Osteoblast (primary cell): ENCODE data around the gene ENAH. TPM values are rescaled to one million over a fixed set of nuclear protein-coding genes. Genes with fewer than 3 reads are reported as not detected.

ENCODE experiments used
- DNase-seq: peaks from one replicate; pipeline ENCODE4 v3.0.0; 2011; ENCODE audit warnings: low spot score, mixed read lengths; ENCODE audit not compliant: insufficient read length; ENCODE audit errors: missing footprints
- H2AFZ ChIP-seq: 2 replicates; pipeline ENCODE4 v1.6.0; 2011; ENCODE audit warnings: mild to moderate bottlenecking, low read length
- H3K27ac ChIP-seq: 2 replicates; pipeline ENCODE4 v1.5.1; 2011; ENCODE audit warnings: mild to moderate bottlenecking, low read depth, low read length, moderate library complexity
- H3K27me3 ChIP-seq: 2 replicates; pipeline ENCODE4 v1.6.0; 2012; ENCODE audit warnings: mild to moderate bottlenecking, control low read depth, inconsistent platforms, low read length, moderate library complexity; ENCODE audit not compliant: insufficient read depth
- H3K36me3 ChIP-seq: 2 replicates; pipeline ENCODE4 v1.5.1; 2011; ENCODE audit warnings: mild to moderate bottlenecking, low read length, control low read depth, moderate library complexity; ENCODE audit not compliant: insufficient read depth
- H3K4me1 ChIP-seq: 2 replicates; pipeline ENCODE4 v1.5.1; 2011; ENCODE audit warnings: mild to moderate bottlenecking, low read length, control low read depth, moderate library complexity; ENCODE audit not compliant: insufficient read depth
- H3K4me2 ChIP-seq: 2 replicates; pipeline ENCODE4 v1.6.0; 2011; ENCODE audit warnings: mild to moderate bottlenecking, low read length; ENCODE audit not compliant: insufficient read depth
- H3K4me3 ChIP-seq: fragments of 200-600 bp; sonication (generic); 3 replicates; pipeline ENCODE4 v1.5.1; 2012; ENCODE audit warnings: mild to moderate bottlenecking, low read length, inconsistent platforms; ENCODE audit not compliant: insufficient read depth
- H3K79me2 ChIP-seq: 2 replicates; pipeline ENCODE4 v1.6.0; 2012; ENCODE audit warnings: mild to moderate bottlenecking, low read length, control low read depth, inconsistent platforms; ENCODE audit not compliant: insufficient read depth
- H3K9me3 ChIP-seq: 2 replicates; pipeline ENCODE4 v1.5.1; 2011; ENCODE audit warnings: low read depth, low read length, control low read depth
- H4K20me1 ChIP-seq: 2 replicates; pipeline ENCODE4 v1.6.0; 2012; ENCODE audit warnings: mild to moderate bottlenecking, low read length, control low read depth; ENCODE audit not compliant: insufficient read depth
- total RNA-seq: library from RNA; depleted of rRNA; stranded (reverse); fragments of >200 nt; gene quantifications from 2 replicates; pipeline ENCODE4 v1.2.3, GENCODE V29; 2012
- TF ChIP-seq, protein P1 (sequence below): IDR thresholded peaks from 2 replicates; pipeline ENCODE4 v1.5.1; 2011; ENCODE audit warnings: mild to moderate bottlenecking, low read depth, low read length, moderate library complexity; ENCODE audit errors: extremely low read depth

Gene ENAH
- total RNA-seq, 1 donor: 453 TPM

DNA sequence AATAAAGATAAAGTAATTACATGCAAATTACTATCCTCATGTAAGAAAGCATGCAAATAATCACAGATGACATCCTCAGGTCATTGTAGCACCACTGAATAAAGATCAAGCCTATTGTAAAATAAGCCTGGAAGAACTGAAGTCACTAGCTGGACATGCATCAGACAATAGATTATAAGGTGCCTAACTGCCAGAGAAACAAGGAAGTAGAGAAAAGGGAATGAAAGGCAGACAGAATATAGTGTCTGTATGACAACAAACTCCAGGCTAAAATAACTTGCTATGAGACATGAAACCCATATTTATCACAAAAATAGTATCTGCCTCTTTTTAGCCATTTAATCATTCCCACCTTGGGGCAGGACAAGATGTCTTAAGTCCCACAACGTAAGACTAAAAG is 108.7 kb downstream of the ENAH start:
- H3K9me3 ChIP-seq: no peaks in the 10 kb centered on the region
- no peak overlapping the region for H3K4me3 ChIP-seq
- H3K4me2 ChIP-seq: no peak overlapping the region
- H4K20me1 ChIP-seq: peaks cover 62% of the 10 kb centered on the region
- H3K79me2 ChIP-seq: peaks cover 94% of the 10 kb centered on the region
- no peak for DNase-seq
- no peak overlapping the region for H2AFZ ChIP-seq
- H3K27me3 ChIP-seq: no peaks in the 10 kb centered on the region
- peaks cover 9% of the 10 kb centered on the region for H3K36me3 ChIP-seq
- TF ChIP-seq, protein P1, sequence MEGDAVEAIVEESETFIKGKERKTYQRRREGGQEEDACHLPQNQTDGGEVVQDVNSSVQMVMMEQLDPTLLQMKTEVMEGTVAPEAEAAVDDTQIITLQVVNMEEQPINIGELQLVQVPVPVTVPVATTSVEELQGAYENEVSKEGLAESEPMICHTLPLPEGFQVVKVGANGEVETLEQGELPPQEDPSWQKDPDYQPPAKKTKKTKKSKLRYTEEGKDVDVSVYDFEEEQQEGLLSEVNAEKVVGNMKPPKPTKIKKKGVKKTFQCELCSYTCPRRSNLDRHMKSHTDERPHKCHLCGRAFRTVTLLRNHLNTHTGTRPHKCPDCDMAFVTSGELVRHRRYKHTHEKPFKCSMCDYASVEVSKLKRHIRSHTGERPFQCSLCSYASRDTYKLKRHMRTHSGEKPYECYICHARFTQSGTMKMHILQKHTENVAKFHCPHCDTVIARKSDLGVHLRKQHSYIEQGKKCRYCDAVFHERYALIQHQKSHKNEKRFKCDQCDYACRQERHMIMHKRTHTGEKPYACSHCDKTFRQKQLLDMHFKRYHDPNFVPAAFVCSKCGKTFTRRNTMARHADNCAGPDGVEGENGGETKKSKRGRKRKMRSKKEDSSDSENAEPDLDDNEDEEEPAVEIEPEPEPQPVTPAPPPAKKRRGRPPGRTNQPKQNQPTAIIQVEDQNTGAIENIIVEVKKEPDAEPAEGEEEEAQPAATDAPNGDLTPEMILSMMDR: no peak
- H3K27ac ChIP-seq: no peak overlapping the region
- H3K4me1 ChIP-seq: peaks cover 8% of the 10 kb centered on the region

DNA sequence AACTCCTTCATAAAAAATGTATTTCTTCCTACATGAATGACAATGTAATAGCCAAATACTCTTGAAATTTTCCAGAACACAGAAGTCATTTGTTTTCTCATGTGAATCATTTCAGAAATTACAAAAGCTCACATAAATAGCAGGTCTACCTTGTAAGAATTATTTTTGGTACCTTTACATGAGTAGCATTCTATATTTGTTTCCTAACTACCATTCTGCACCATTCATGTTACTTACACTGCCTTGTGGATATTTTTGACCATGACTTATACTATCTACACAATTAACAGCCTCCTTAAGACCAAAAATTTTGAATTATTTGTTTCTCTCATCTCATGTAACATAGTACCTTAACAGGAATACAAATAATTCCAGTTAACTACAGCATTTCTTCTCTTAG is 109.6 kb downstream of the ENAH start:
- no peaks in the 10 kb centered on the region for H3K9me3 ChIP-seq
- H3K4me2 ChIP-seq: no peak overlapping the region
- no peak overlapping the region for H3K4me3 ChIP-seq
- H4K20me1 ChIP-seq: peaks cover 64% of the 10 kb centered on the region
- H3K79me2 ChIP-seq: peaks cover 94% of the 10 kb centered on the region
- TF ChIP-seq, protein P1: no peak
- H2AFZ ChIP-seq: no peak overlapping the region
- H3K27me3 ChIP-seq: no peaks in the 10 kb centered on the region
- peaks cover 9% of the 10 kb centered on the region for H3K36me3 ChIP-seq
- H3K27ac ChIP-seq: no peak overlapping the region
- no peak for DNase-seq
- H3K4me1 ChIP-seq: peaks cover 9% of the 10 kb centered on the region

DNA sequence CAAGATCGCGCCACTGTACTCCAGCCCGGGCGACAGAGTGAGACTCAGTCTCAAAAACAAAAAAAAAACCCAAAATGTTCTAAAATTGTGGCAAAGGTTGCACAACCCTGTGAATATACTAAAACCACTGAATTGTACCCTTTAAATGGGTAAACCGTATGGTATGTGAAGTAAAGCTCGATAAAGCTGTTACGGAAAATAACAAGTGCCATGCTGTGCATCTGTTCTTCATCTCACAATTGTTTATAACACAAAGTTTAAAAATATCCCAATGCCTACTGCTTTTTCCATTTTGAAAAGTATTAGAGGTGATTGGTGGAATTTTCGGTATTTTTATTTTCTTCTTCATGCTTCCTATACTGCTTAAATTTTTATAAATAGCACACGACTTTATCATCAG is 111.5 kb downstream of the ENAH start:
- H4K20me1 ChIP-seq: peaks cover 68% of the 10 kb centered on the region
- TF ChIP-seq, protein P1: no peak
- H3K9me3 ChIP-seq: no peaks in the 10 kb centered on the region
- no peaks in the 10 kb centered on the region for H3K27me3 ChIP-seq
- H3K27ac ChIP-seq: no peak overlapping the region
- no peak overlapping the region for H2AFZ ChIP-seq
- DNase-seq: no peak
- H3K4me3 ChIP-seq: no peak overlapping the region
- H3K4me2 ChIP-seq: no peak overlapping the region
- no peaks in the 10 kb centered on the region for H3K36me3 ChIP-seq
- H3K79me2 ChIP-seq: peaks cover 95% of the 10 kb centered on the region
- peaks cover 8% of the 10 kb centered on the region for H3K4me1 ChIP-seq

DNA sequence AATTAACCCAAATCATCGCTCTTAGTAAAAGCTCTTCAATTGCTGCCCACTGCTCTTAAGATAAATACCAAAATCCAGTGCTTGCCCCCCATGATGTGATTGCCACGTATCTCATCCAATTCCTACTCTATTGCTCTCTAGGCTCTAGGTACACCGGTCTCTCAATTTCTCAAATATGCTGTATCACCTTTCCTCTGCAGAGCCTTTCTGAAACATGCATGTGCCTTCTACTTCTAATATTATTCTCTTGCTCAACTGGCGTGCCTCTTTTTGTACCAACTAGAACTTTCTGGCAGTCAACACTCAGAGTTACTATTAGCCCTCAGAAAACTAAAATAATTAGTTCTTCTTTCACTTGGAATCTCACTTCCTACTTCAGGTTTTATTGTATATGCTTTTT is 113.3 kb downstream of the ENAH start:
- Histone ChIP-seq H3K36me3 (peaks cover 8% of the 10 kb centered on the region), H3K4me2 (no peak overlapping the region), H3K27me3 (no peaks in the 10 kb centered on the region), H3K9me3 (no peaks in the 10 kb centered on the region), H3K4me1 (peaks cover 8% of the 10 kb centered on the region), H3K4me3 (no peak overlapping the region), H3K79me2 (peaks cover 97% of the 10 kb centered on the region), H4K20me1 (peaks cover 70% of the 10 kb centered on the region), H3K27ac (no peak overlapping the region), H2AFZ (no peak overlapping the region)
- DNase-seq: no peak
- TF ChIP-seq, protein P1: no peak
